ENCODE results near the gene STK17A. TPM values are rescaled to one million over a fixed set of nuclear protein-coding genes. Genes with fewer than 3 reads are reported as not detected.

STK17A gene
- total RNA-seq, result 56.8 and 76.9 TPM in 2 replicates

DNA sequence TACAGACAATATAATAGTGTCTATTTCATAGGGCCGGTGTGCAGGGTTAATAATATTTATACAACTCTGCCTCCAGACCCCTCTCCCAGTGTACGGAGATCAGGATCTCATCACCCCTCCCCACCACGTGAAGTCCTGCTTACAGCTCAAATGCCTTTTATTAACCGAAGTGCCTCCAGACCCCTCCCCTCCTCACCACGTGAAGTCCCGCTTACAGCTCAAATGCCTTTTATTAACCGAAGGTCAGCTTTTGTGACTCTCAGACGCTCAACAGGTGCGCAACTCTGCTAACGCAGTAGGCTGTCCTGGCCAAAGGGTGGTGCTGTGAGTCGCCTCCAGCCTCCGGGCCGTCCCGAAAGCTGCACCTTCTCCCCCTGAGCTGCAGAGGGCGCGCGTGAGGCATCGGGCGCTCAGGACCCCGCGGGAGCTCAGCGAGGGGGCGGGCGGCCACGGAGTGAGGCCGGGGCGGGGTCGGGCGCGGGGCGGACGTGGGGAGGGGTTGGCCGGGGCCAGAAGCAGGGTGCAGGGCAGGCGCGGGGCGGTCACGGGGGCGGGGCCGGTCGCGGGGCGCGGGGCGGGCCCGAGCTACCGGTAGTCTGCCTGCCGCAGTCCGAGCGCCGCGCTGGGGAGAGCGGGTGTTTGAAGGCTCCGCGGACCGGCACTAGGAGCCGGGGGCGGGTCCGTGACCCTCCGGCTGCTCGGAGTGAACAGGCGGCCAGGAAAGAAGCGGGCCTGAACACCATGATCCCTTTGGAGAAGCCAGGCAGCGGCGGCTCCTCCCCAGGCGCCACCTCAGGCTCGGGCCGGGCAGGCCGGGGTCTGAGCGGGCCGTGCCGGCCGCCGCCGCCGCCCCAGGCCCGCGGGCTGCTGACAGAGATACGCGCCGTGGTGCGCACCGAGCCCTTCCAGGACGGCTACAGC, at the start of gene STK17A:
STK17A (plus strand) TSS at position 606 of the 921 bp plus-strand sequence; CDS start at position 742, 136 bp downstream.

Other genes starting within 250 kb of the STK17A start
- gene COA1, start 146.4 kb downstream of the STK17A start, total RNA-seq, result 37.8 and 43.2 TPM in 2 replicates
- gene BLVRA, start 175.6 kb downstream of the STK17A start, total RNA-seq, result 17.2 and 27.6 TPM in 2 replicates